ENCODE measurements around the gene GRK6.

Gene GRK6

DNA sequence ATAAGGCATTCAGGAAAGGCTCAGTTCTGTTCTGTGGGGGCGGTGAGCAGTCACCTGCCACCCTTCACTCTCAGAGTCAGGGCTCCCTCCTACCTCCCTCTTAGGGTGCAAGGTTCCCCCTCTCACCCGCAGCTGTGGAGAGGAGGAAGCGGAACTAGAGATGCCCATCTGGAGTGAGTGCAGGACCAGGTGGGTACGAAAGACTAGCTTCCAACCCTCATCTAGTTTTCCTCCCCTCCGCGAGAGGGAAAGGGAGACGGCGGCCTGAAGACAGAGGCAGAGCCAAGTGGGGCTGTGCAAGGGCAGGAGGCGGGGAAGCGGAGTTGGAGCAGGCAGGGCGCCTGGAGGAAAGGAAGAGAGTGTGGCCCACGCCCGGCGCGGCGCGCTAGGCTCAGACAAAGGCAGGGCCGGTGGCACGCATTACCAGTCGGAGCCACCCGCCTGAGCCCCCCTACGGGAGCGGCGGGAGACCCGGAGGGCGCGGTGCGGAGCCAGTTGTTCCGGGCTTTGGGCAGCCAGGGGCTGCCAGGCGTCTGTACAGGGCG is 27.4 kb downstream of the GRK6 start:
- DNase-seq (ENCODE audit: low read depth in 2 of 2): no peak

- peak; percentile 79 to 88 for DNase-seq (ENCODE audit: low read depth in 2 of 2)
These were observed 28.0 kb downstream of the GRK6 start for GRCh38 chr5:177454397-177455035.

DNA sequence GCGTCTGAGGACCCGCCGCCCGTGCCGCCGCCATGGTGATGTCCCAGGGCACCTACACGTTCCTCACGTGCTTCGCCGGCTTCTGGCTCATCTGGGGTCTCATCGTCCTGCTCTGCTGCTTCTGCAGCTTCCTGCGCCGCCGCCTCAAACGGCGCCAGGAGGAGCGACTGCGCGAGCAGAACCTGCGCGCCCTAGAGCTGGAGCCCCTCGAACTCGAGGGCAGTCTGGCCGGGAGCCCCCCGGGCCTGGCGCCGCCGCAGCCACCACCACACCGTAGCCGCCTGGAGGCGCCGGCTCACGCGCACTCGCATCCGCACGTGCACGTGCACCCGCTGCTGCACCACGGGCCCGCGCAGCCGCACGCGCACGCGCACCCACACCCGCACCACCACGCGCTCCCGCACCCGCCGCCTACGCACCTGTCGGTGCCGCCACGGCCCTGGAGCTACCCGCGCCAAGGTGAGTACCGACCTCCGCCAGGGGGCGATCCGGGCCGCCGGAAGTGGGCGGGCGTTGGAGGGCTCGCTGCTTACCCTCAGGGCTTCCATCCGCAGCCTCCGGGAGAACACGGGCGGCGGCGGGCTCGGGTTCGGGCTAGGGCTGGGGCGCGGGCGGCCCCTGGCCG is 28.7 kb downstream of the GRK6 start:
- peak; percentile 85 to 91 for DNase-seq (ENCODE audit: low read depth in 2 of 2)

DNA sequence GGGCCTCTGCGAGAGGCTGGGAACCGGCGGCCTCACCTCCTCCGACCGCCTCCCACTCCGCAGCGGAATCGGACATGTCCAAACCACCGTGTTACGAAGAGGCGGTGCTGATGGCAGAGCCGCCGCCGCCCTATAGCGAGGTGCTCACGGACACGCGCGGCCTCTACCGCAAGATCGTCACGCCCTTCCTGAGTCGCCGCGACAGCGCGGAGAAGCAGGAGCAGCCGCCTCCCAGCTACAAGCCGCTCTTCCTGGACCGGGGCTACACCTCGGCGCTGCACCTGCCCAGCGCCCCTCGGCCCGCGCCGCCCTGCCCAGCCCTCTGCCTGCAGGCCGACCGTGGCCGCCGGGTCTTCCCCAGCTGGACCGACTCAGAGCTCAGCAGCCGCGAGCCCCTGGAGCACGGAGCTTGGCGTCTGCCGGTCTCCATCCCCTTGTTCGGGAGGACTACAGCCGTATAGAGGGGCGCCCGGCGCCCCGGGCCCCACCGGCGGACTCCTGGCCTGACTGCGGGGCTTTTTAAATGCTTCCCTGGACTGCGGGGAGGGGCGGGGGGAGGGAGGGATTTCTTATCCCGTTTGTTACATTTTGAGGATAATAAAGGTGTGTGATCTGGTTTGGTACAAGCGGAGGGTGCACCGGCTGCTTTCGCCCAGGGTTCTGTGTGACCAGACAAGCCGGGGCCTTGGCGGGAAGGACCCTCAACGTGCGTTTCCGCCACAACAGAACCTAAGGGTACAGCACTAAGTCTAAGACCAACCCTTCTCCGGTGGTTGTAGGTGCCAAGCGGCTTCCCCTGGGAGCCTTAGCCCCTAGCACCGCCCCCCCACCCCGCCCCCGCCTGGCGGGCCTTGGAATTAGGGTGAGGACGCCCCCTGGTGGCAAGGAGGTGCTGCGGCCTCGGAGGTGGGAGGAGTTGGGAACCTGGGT is 29.4 kb downstream of the GRK6 start:
- DNase-seq (ENCODE audit: low read depth in 2 of 2): peak; percentile 92 to 98

GRCh38 chr5:177456591-177456964 is 30.1 kb downstream of the GRK6 start:
- no peak for DNase-seq (ENCODE audit: low read depth in 2 of 2)

GRCh38 chr5:177456976-177457851 is 30.7 kb downstream of the GRK6 start:
- peak; percentile 54 to 60 for DNase-seq (ENCODE audit: low read depth in 2 of 2)

GRCh38 chr5:177457852-177458681 is 31.6 kb downstream of the GRK6 start:
- DNase-seq (ENCODE audit: low read depth in 2 of 2): no peak

- no peak for DNase-seq (ENCODE audit: low read depth in 2 of 2)
These were observed 32.5 kb downstream of the GRK6 start for GRCh38 chr5:177458912-177459350.

GRCh38 chr5:177459357-177459756 is 32.9 kb downstream of the GRK6 start:
- DNase-seq (ENCODE audit: low read depth in 2 of 2): no peak

- DNase-seq (ENCODE audit: low read depth in 2 of 2): no peak
These were observed 33.5 kb downstream of the GRK6 start for GRCh38 chr5:177459819-177460628.

- DNase-seq (ENCODE audit: low read depth in 2 of 2): no peak
These were observed 35.7 kb downstream of the GRK6 start for GRCh38 chr5:177462021-177462670.

GRCh38 chr5:177465044-177465443 is 38.6 kb downstream of the GRK6 start:
- DNase-seq (ENCODE audit: low read depth in 2 of 2): no peak

DNA sequence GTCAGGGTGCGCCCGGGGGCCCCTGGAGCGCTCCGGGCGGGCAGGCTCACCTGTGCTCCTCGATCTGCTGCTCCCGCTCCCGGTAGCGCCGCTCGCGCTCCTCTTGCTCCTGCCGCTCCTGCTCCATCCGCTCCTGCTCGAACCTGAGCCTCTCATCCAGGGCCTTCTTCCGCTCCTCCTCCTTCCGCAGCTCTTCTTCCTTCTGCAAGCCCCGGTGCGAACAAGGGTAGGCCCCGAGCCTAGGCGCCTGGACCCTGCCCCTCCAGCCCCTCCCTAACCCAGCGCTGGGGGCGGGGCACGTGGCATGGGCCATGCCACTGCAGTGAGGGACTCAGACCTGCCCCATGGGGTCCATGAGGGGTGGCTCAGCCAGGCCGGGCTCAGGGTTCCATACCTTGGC is 40.4 kb downstream of the GRK6 start:
- DNase-seq (ENCODE audit: low read depth in 2 of 2): no peak

DNA sequence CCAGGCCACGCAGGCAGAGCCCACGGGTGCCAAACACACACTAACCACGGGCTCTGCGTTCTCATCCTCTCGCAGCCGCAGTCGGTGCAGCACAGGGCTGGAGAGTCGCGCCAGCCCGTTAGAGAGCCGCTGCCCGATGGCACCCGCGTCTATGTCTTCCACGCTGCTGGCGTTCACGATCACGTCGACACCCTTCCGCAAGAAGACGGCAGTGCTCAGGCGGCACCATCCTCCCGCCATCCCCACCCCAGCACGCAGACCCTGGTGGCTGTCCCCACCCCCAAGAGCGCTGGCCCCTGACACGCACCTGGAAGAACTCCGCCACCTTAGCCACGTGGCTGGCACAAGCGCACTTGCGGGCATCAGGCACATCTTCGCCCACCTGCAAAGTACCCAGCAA is 41.0 kb downstream of the GRK6 start:
- DNase-seq (ENCODE audit: low read depth in 2 of 2): no peak

- no peak for DNase-seq (ENCODE audit: low read depth in 2 of 2)
These were observed 41.8 kb downstream of the GRK6 start for GRCh38 chr5:177468329-177468684.

GRCh38 chr5:177468685-177469628 is 42.5 kb downstream of the GRK6 start:
- DNase-seq (ENCODE audit: low read depth in 2 of 2): no peak

DNA sequence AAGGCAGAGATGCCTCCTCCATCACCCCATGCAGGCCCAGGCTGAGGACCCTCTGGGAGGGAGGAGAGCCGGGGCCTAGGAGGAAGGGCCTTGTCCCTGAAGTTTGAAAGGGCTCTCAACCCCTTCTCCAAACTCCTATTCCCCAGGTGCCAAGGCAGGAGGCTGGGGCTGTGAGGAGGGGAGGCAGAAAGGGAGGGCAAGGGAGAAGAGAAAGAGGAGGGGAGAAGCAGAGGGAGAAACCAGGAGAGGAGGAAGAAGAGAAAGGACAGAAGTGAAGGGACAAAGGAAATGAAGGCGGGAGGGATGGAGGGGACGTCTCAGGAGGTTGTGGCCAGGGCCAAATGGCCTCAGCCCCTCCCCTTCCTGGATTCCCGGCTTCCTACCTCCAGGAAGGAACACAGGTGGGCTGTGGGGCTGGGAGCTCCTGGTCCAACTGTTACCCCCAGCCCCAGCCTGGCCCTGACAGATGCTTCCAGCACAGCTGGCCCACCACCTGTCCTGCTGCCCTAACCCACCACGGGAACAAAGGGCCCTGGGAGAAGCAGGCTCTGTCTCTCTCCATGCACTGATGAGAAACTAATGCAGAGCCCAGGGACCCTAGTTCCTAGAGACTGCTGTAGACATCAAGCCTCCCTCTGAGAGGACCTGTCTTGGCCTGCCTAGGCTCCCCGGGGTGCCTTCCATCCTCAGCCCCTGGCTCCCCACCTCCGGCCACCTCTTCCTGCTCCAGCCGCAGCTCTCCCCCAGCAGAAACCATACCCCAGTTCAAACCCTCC is 43.5 kb downstream of the GRK6 start:
- no peak for DNase-seq (ENCODE audit: low read depth in 2 of 2)
